GM23338 (cell line): ENCODE results near the gene OR5H6. TPM values are rescaled to one million over a fixed set of nuclear protein-coding genes. Genes with fewer than 3 reads are reported as not detected.

Experiments used
- ATAC-seq: fragments of 200-7000 bp; cut with Tn5 transposase; 3 replicates; pipeline ENCODE4 v1.9.1; 2020
- DNase-seq: peaks from one replicate; pipeline ENCODE4 v3.0.0-alpha.2; 2015; ENCODE audit warnings: low spot score
- H2AFZ ChIP-seq: fragments of 200-600 bp; sonication (generic); 2 replicates; pipeline ENCODE4 v1.8.0; 2016; ENCODE audit warnings: antibody characterized with exemption, mild to moderate bottlenecking, moderate library complexity
- H3F3A ChIP-seq: fragments of 200-600 bp; sonication (generic); replicated peaks from 2 replicates; pipeline ENCODE4 v1.8.0; 2017; ENCODE audit warnings: antibody characterized with exemption, mixed run types, low read depth
- H3K27ac ChIP-seq: fragments of 200-600 bp; sonication (generic); 2 replicates; pipeline ENCODE4 v1.6.1; 2016; ENCODE audit warnings: low read depth
- H3K27me3 ChIP-seq: fragments of 200-600 bp; sonication (generic); 2 replicates; pipeline ENCODE4 v1.8.0; 2016; ENCODE audit warnings: mild to moderate bottlenecking, mixed run types, moderate library complexity; ENCODE audit not compliant: insufficient read depth
- H3K36me3 ChIP-seq: fragments of 200-600 bp; sonication (generic); 2 replicates; pipeline ENCODE4 v1.8.0; 2016; ENCODE audit warnings: mild to moderate bottlenecking; ENCODE audit not compliant: insufficient read depth
- H3K4me1 ChIP-seq: fragments of 200-600 bp; sonication (generic); 2 replicates; pipeline ENCODE4 v1.8.0; 2016; ENCODE audit warnings: mild to moderate bottlenecking, moderate library complexity; ENCODE audit not compliant: insufficient read depth
- H3K4me2 ChIP-seq: fragments of 200-600 bp; sonication (generic); 2 replicates; pipeline ENCODE4 v1.7.1; 2017; ENCODE audit warnings: mixed run types
- H3K4me3 ChIP-seq: fragments of 200-600 bp; sonication (generic); 2 replicates; pipeline ENCODE4 v1.6.1; 2016; ENCODE audit warnings: mixed run types
- H3K79me2 ChIP-seq: fragments of 200-600 bp; sonication (generic); replicated peaks from 2 replicates; pipeline ENCODE4 v1.8.0; 2017; ENCODE audit warnings: mild to moderate bottlenecking; ENCODE audit not compliant: insufficient read depth
- H3K9me2 ChIP-seq: fragments of 200-600 bp; sonication (generic); 2 replicates; pipeline ENCODE4 v1.8.0; 2017; ENCODE audit not compliant: insufficient read depth
- H4K20me1 ChIP-seq: fragments of 200-600 bp; sonication (generic); replicated peaks from 2 replicates; pipeline ENCODE4 v1.8.0; 2017; ENCODE audit warnings: mild to moderate bottlenecking; ENCODE audit not compliant: insufficient read depth
- H3K27ac Mint-ChIP-seq: 2 replicates; pipeline ENCODE4 v1.8.0; 2020; ENCODE audit warnings: inconsistent platforms, mild to moderate bottlenecking, moderate library complexity, mixed read lengths
- H3K27me3 Mint-ChIP-seq: 3 replicates; pipeline ENCODE4 v1.8.0; 2022; ENCODE audit warnings: low read depth, mild to moderate bottlenecking, moderate library complexity, mixed read lengths, inconsistent platforms; ENCODE audit not compliant: insufficient read depth, poor library complexity
- H3K36me3 Mint-ChIP-seq: 3 replicates; pipeline ENCODE4 v1.8.0; 2021; ENCODE audit warnings: low read depth, mild to moderate bottlenecking, inconsistent platforms, moderate library complexity, mixed read lengths
- H3K4me1 Mint-ChIP-seq: 3 replicates; pipeline ENCODE4 v1.8.0; 2020; ENCODE audit warnings: mild to moderate bottlenecking, inconsistent platforms, mixed read lengths
- H3K4me3 Mint-ChIP-seq: 3 replicates; pipeline ENCODE4 v1.8.0; 2021; ENCODE audit warnings: moderate library complexity, mild to moderate bottlenecking, inconsistent platforms, mixed read lengths
- H3K9me3 Mint-ChIP-seq: 3 replicates; pipeline ENCODE4 v1.8.0; 2020; ENCODE audit warnings: moderate library complexity, mild to moderate bottlenecking, inconsistent platforms, mixed read lengths
- CREB1 ChIP-seq: fragments of 250-450 bp; sonication (Bioruptor Pico); IDR thresholded peaks from 2 replicates; pipeline ENCODE4 v1.5.0; 2020; ENCODE audit warnings: low read depth, mild to moderate bottlenecking, moderate library complexity
- EZH2 ChIP-seq: fragments of 200-600 bp; sonication (generic); IDR thresholded peaks from one replicate; pipeline ENCODE4 v1.8.0; 2017; ENCODE audit warnings: antibody characterized with exemption, mild to moderate bottlenecking, low read depth; ENCODE audit not compliant: unreplicated experiment
- EZH2phosphoT487 ChIP-seq: fragments of 200-600 bp; sonication (generic); IDR thresholded peaks from one replicate; pipeline ENCODE4 v1.8.1; 2018; ENCODE audit warnings: antibody characterized with exemption; ENCODE audit not compliant: unreplicated experiment
- JUNB ChIP-seq: IDR thresholded peaks from one replicate; pipeline ENCODE4 v1.6.1; 2016; ENCODE audit warnings: antibody characterized with exemption; ENCODE audit not compliant: unreplicated experiment
- NANOG ChIP-seq: IDR thresholded peaks from 2 replicates; pipeline ENCODE4 v1.6.1; 2016; ENCODE audit warnings: antibody characterized with exemption, borderline replicate concordance
- POLR2AphosphoS5 ChIP-seq: IDR thresholded peaks from 2 replicates; pipeline ENCODE4 v1.6.1; 2016; ENCODE audit warnings: antibody characterized with exemption, low read depth
- STAT1 ChIP-seq: IDR thresholded peaks from one replicate; pipeline ENCODE4 v1.6.1; 2016; ENCODE audit warnings: antibody characterized with exemption; ENCODE audit not compliant: unreplicated experiment
- ZNF114 ChIP-seq: fragments of 250-450 bp; sonication (Bioruptor Pico); IDR thresholded peaks from 2 replicates; pipeline ENCODE4 v1.5.0; 2020; ENCODE audit warnings: mild to moderate bottlenecking, moderate library complexity
- ZNF331 ChIP-seq: fragments of 250-450 bp; sonication (Bioruptor Pico); IDR thresholded peaks from 2 replicates; pipeline ENCODE4 v1.5.0; 2020; ENCODE audit warnings: low read depth, mild to moderate bottlenecking, moderate library complexity
- polyA plus RNA-seq: library from polyadenylated mRNA; unstranded; fragments of >200 nt; fragmentation: Nextera tagmentation; extraction: Ambion mirVana; gene quantifications from 2 replicates; pipeline ENCODE4 v1.2.1, GENCODE V29; 2016
- total RNA-seq: library from RNA; depleted of rRNA; stranded (reverse); fragments of >200 nt; shearing (Covaris generic); gene quantifications from 2 replicates; pipeline ENCODE4 v1.2.3, GENCODE V29; 2014
- TF ChIP-seq, protein P1 (sequence below), 2 experiments: fragments of 200-600 bp in 1 of 2; sonication (generic) in 1 of 2; conservative IDR thresholded peaks; 2 replicates each; pipeline versions ENCODE4 v1.5.1 to v1.6.1; 2016 to 2017; ENCODE audit warnings: antibody characterized with exemption in 2 of 2, low read depth in 2 of 2, mild to moderate bottlenecking in 2 of 2, moderate library complexity in 1 of 2
- TF ChIP-seq, protein P2 (sequence below): IDR thresholded peaks from 2 replicates; pipeline ENCODE4 v1.6.1; 2016; ENCODE audit warnings: antibody characterized with exemption
- TF ChIP-seq, protein P3 (sequence below): IDR thresholded peaks from one replicate; pipeline ENCODE4 v1.6.1; 2018; ENCODE audit warnings: antibody characterized with exemption; ENCODE audit not compliant: unreplicated experiment

The OR5H6 gene
- total and polyA plus RNA-seq, 2 experiments from 2014 or later, result 0.37 TPM; not detected in 1

DNA sequence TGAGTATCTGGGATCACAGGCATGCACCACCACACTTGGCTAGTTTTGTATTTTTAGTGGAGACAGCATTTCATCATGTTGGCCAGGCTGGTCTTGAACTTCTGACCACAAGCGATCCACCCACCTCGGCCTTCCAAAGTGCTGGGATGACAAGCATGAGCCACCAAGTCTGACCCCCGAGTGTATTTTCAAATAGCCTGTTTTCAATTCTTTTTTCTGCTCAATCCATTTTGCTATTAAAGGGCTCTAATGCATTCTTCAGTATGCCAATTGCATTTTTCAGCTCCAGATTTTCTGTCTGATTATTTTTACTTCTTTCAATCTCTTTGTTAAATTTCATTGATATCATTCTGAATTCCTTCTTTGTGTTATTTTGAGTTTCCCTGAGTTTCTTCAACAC is 5.8 kb downstream of the OR5H6 start (continued):
- TF ChIP-seq, protein P1, sequence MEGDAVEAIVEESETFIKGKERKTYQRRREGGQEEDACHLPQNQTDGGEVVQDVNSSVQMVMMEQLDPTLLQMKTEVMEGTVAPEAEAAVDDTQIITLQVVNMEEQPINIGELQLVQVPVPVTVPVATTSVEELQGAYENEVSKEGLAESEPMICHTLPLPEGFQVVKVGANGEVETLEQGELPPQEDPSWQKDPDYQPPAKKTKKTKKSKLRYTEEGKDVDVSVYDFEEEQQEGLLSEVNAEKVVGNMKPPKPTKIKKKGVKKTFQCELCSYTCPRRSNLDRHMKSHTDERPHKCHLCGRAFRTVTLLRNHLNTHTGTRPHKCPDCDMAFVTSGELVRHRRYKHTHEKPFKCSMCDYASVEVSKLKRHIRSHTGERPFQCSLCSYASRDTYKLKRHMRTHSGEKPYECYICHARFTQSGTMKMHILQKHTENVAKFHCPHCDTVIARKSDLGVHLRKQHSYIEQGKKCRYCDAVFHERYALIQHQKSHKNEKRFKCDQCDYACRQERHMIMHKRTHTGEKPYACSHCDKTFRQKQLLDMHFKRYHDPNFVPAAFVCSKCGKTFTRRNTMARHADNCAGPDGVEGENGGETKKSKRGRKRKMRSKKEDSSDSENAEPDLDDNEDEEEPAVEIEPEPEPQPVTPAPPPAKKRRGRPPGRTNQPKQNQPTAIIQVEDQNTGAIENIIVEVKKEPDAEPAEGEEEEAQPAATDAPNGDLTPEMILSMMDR (conservative IDR thresholded peaks at IDR 0.05; ENCODE audit: low read depth in 2 of 2), result no peak
- TF ChIP-seq ZNF331 (CRISPR knock-in tag) (no peak), JUNB (no peak), EZH2 (no peak)
- TF ChIP-seq, protein P2, sequence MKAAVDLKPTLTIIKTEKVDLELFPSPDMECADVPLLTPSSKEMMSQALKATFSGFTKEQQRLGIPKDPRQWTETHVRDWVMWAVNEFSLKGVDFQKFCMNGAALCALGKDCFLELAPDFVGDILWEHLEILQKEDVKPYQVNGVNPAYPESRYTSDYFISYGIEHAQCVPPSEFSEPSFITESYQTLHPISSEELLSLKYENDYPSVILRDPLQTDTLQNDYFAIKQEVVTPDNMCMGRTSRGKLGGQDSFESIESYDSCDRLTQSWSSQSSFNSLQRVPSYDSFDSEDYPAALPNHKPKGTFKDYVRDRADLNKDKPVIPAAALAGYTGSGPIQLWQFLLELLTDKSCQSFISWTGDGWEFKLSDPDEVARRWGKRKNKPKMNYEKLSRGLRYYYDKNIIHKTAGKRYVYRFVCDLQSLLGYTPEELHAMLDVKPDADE, result no peak
- TF ChIP-seq, protein P3, sequence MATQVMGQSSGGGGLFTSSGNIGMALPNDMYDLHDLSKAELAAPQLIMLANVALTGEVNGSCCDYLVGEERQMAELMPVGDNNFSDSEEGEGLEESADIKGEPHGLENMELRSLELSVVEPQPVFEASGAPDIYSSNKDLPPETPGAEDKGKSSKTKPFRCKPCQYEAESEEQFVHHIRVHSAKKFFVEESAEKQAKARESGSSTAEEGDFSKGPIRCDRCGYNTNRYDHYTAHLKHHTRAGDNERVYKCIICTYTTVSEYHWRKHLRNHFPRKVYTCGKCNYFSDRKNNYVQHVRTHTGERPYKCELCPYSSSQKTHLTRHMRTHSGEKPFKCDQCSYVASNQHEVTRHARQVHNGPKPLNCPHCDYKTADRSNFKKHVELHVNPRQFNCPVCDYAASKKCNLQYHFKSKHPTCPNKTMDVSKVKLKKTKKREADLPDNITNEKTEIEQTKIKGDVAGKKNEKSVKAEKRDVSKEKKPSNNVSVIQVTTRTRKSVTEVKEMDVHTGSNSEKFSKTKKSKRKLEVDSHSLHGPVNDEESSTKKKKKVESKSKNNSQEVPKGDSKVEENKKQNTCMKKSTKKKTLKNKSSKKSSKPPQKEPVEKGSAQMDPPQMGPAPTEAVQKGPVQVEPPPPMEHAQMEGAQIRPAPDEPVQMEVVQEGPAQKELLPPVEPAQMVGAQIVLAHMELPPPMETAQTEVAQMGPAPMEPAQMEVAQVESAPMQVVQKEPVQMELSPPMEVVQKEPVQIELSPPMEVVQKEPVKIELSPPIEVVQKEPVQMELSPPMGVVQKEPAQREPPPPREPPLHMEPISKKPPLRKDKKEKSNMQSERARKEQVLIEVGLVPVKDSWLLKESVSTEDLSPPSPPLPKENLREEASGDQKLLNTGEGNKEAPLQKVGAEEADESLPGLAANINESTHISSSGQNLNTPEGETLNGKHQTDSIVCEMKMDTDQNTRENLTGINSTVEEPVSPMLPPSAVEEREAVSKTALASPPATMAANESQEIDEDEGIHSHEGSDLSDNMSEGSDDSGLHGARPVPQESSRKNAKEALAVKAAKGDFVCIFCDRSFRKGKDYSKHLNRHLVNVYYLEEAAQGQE, result no peak

DNA sequence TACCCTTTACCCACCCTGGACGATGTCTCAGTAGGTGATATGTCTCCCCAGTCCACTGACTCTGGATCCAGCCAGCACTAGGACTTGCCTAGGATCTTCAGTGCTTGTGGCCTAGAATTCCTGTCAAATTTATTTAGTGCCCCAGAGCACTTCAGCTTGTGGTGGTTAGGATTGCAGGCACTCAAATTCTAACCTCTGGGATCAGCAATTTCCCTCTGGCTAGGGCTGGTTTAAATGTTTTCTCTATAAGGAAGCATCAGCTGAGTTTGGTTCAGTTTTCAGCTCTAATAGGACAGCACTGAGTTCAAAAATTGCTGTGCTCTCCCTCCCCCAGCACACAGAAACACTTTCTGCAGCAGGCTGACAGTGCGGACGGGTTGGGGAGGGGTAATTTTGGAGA is 8.1 kb downstream of the OR5H6 start:
- no peaks in the 10 kb centered on the region for H3K27me3 ChIP-seq
- H4K20me1 ChIP-seq, result no peaks in the 10 kb centered on the region
- Mint-ChIP-seq H3K4me3 (no peak overlapping the region), H3K4me1 (no peaks in the 10 kb centered on the region), H3K9me3 (peaks cover 32% of the 10 kb centered on the region), H3K27me3 (peaks cover 6% of the 10 kb centered on the region), H3K36me3 (peaks cover 32% of the 10 kb centered on the region), H3K27ac (no peak overlapping the region)
- no peaks in the 10 kb centered on the region for H3F3A ChIP-seq
- ATAC-seq, result no peak
- no peak overlapping the region for H3K27ac ChIP-seq
- H3K9me2 ChIP-seq, result no peaks in the 10 kb centered on the region
- no peak overlapping the region for H3K4me3 ChIP-seq
- 0 out of 2 replicates have a peak overlapping the region, but pooled peaks have one; percentile 52 for H2AFZ ChIP-seq
- no peaks in the 10 kb centered on the region for H3K36me3 ChIP-seq
- no peaks in the 10 kb centered on the region for H3K79me2 ChIP-seq
- DNase-seq, result no peak
- no peak overlapping the region for H3K4me2 ChIP-seq
- H3K4me1 ChIP-seq, result no peaks in the 10 kb centered on the region
- TF ChIP-seq POLR2AphosphoS5 (no peak), NANOG (no peak), STAT1 (no peak), ZNF114 (CRISPR knock-in tag) (no peak), CREB1 (CRISPR knock-in tag) (no peak), EZH2phosphoT487 (no peak), ZNF331 (CRISPR knock-in tag) (no peak)
